Measurements from ENCODE around the gene ASB3. TPM values are rescaled to one million over a fixed set of nuclear protein-coding genes. Genes with fewer than 3 reads are reported as not detected.
"Not testable (repeated sequence)": the region's sequence is repeated elsewhere in the genome, so short reads cannot be mapped to it uniquely, and the experiment has no call there.

ASB3 gene
- total RNA-seq, 1 experiment from 2014 or later: 23.1 TPM

GRCh38 chr2:53724536-53724935 lies 62.2 kb downstream of the ASB3 start:
- Histone ChIP-seq H2BK120ac (ENCODE audit: low read depth, low read length, poor library complexity, severe bottlenecking) (no peak overlapping the region), H3K23me2 (ENCODE audit: insufficient read length, low read depth, low read length, poor library complexity, severe bottlenecking) (no peaks in the 10 kb centered on the region), H4K8ac (replicated peaks; ENCODE audit: insufficient read length, low read depth, low read length) (no peak overlapping the region), H3K23ac (ENCODE audit: insufficient read length, low read depth, low read length) (no peak overlapping the region), H2AK5ac (ENCODE audit: insufficient read length, low read length) (no peak overlapping the region), H2BK20ac (ENCODE audit: low read depth, low read length, poor library complexity, severe bottlenecking) (no peak overlapping the region), H3T11ph (ENCODE audit: low read length) (no peak overlapping the region), H2AFZ (ENCODE audit: low read length) (no peak overlapping the region), H3K27me3 (ENCODE audit: insufficient read depth, low read length) (no peaks in the 10 kb centered on the region), H3K79me1 (ENCODE audit: insufficient read depth, low read depth, low read length, poor library complexity, severe bottlenecking) (no peaks in the 10 kb centered on the region), H3K9ac (ENCODE audit: extremely low read depth, insufficient read length, low read length) (no peak overlapping the region), H3K14ac (ENCODE audit: insufficient read depth, low read length) (no peak overlapping the region), H3K27ac (ENCODE audit: insufficient read length, low read depth, low read length) (no peak overlapping the region), H3K79me2 (ENCODE audit: insufficient read depth, low read length) (no peaks in the 10 kb centered on the region), H3K9me3 (ENCODE audit: control insufficient read depth, low read depth, low read length) (no peaks in the 10 kb centered on the region), H3K18ac (ENCODE audit: insufficient read length, low read depth, low read length) (no peak overlapping the region), H2BK12ac (ENCODE audit: insufficient read length, low read depth, low read length) (no peak overlapping the region), H2BK15ac (ENCODE audit: low read depth, low read length) (no peak overlapping the region), H4K20me1 (ENCODE audit: control insufficient read depth, insufficient read depth, insufficient read length) (no peaks in the 10 kb centered on the region), H3K4ac (ENCODE audit: low read depth, low read length) (no peak overlapping the region), H3K4me2 (ENCODE audit: insufficient read depth, insufficient read length, low read length) (no peak overlapping the region), H2BK5ac (ENCODE audit: insufficient read length, low read length) (no peak overlapping the region), H4K5ac (ENCODE audit: insufficient read length, low read depth, low read length) (no peak overlapping the region), H3K4me1 (ENCODE audit: insufficient read depth, low read length) (no peaks in the 10 kb centered on the region), H4K91ac (ENCODE audit: insufficient read length, low read depth, low read length) (no peak overlapping the region), H3K56ac (ENCODE audit: insufficient read length, low read depth, low read length) (no peak overlapping the region)
- TF ChIP-seq, protein P1, sequence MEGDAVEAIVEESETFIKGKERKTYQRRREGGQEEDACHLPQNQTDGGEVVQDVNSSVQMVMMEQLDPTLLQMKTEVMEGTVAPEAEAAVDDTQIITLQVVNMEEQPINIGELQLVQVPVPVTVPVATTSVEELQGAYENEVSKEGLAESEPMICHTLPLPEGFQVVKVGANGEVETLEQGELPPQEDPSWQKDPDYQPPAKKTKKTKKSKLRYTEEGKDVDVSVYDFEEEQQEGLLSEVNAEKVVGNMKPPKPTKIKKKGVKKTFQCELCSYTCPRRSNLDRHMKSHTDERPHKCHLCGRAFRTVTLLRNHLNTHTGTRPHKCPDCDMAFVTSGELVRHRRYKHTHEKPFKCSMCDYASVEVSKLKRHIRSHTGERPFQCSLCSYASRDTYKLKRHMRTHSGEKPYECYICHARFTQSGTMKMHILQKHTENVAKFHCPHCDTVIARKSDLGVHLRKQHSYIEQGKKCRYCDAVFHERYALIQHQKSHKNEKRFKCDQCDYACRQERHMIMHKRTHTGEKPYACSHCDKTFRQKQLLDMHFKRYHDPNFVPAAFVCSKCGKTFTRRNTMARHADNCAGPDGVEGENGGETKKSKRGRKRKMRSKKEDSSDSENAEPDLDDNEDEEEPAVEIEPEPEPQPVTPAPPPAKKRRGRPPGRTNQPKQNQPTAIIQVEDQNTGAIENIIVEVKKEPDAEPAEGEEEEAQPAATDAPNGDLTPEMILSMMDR (conservative IDR thresholded peaks at IDR 0.05): no peak
- WGBS (ENCODE audit: extremely low coverage, insufficient read length, low lambda C conversion rate): no CpG with 5 or more reads among the region's 2 CpGs
- Mint-ChIP-seq H3K4me1 (peaks cover 9% of the 10 kb centered on the region in 2 experiments), H3K36me3 (ENCODE audit: insufficient read depth in 1 of 3, low read depth in 3 of 3) (peaks cover 12 to 26% (median 22%) of the 10 kb centered on the region in 3 experiments), H3K9me3 (peaks cover 7 to 10% of the 10 kb centered on the region in 2 experiments; a peak in 4 of 5 replicates), H3K27me3 (ENCODE audit: low read depth) (no peaks in the 10 kb centered on the region), H3K4me3 (no peak overlapping the region), H3K27ac (no peak overlapping the region)
- no peak for DNase-seq

GRCh38 chr2:53720944-53721343 lies 65.8 kb downstream of the ASB3 start:
- H3K27me3 ChIP-seq (ENCODE audit: insufficient read depth, low read length); H3K23ac ChIP-seq (ENCODE audit: insufficient read length, low read depth, low read length); H2BK120ac ChIP-seq (ENCODE audit: low read depth, low read length, poor library complexity, severe bottlenecking); DNase-seq; H3K4ac ChIP-seq (ENCODE audit: low read depth, low read length); H3K4me2 ChIP-seq (ENCODE audit: insufficient read depth, insufficient read length, low read length); H3K9me3 ChIP-seq (ENCODE audit: control insufficient read depth, low read depth, low read length); H3K79me1 ChIP-seq (ENCODE audit: insufficient read depth, low read depth, low read length, poor library complexity, severe bottlenecking); H4K20me1 ChIP-seq (ENCODE audit: control insufficient read depth, insufficient read depth, insufficient read length); H3K9ac ChIP-seq (ENCODE audit: extremely low read depth, insufficient read length, low read length); H3K79me2 ChIP-seq (ENCODE audit: insufficient read depth, low read length); H3K4me1 Mint-ChIP-seq; H3T11ph ChIP-seq (ENCODE audit: low read length); H3K18ac ChIP-seq (ENCODE audit: insufficient read length, low read depth, low read length); H4K8ac ChIP-seq (replicated peaks; ENCODE audit: insufficient read length, low read depth, low read length); H3K14ac ChIP-seq (ENCODE audit: insufficient read depth, low read length); H3K23me2 ChIP-seq (ENCODE audit: insufficient read length, low read depth, low read length, poor library complexity, severe bottlenecking); H3K27me3 Mint-ChIP-seq (ENCODE audit: low read depth); H3K27ac ChIP-seq (ENCODE audit: insufficient read length, low read depth, low read length); H2BK20ac ChIP-seq (ENCODE audit: low read depth, low read length, poor library complexity, severe bottlenecking); H2AFZ ChIP-seq (ENCODE audit: low read length); H4K91ac ChIP-seq (ENCODE audit: insufficient read length, low read depth, low read length); H3K4me3 Mint-ChIP-seq; H2BK5ac ChIP-seq (ENCODE audit: insufficient read length, low read length); H3K27ac Mint-ChIP-seq; H2BK12ac ChIP-seq (ENCODE audit: insufficient read length, low read depth, low read length); H4K5ac ChIP-seq (ENCODE audit: insufficient read length, low read depth, low read length); H3K56ac ChIP-seq (ENCODE audit: insufficient read length, low read depth, low read length); H2BK15ac ChIP-seq (ENCODE audit: low read depth, low read length); H3K4me1 ChIP-seq (ENCODE audit: insufficient read depth, low read length); H2AK5ac ChIP-seq (ENCODE audit: insufficient read length, low read length): not testable (repeated sequence)
- WGBS (ENCODE audit: extremely low coverage, insufficient read length, low lambda C conversion rate): no CpG with 5 or more reads among the region's 3 CpGs
- Mint-ChIP-seq H3K9me3 (peaks cover 7 to 14% of the 10 kb centered on the region in 2 experiments; a peak in 4 of 5 replicates), H3K36me3 (ENCODE audit: insufficient read depth in 1 of 3, low read depth in 3 of 3) (peaks cover 15 to 29% (median 22%) of the 10 kb centered on the region in 3 experiments)

Measured in H9 (cell line).